D341Med (cell line): Measurements from ENCODE around the gene CRLF2.
"Not testable (repeated sequence)": the region's sequence is repeated elsewhere in the genome, so short reads cannot be mapped to it uniquely, and the experiment has no call there.

Source experiments
- DNase-seq: peaks from one replicate; pipeline ENCODE4 v3.0.0; 2012; ENCODE audit warnings: low spot score

The CRLF2 gene

DNA sequence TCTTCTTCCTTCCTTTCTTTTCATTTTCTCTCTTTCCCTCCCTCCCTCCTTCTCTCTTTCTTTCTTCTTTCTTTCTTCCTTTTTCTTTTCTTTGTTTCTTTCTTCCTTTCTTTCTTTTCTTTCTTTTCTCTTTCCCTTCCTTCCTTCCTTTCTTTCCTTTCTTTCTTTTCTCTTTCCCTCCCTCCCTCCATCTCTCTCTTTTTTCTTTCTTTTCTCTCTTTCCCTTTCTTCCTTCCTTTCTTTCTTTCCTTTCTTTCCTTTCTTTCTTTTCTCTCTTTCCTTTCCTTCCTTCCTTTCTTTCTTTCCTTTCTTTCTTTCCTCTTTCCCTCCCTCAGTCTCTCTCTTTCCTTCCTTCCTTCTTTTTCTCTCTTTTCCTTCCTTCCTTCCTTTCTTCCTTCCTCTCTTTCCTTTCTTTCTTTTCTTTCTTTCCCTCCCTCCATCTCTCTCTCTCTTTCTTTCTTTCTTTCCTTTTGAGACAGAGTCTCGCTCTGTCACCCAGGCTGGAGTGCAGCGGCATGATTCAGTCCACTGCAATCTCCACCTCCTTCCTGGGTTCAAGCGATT lies 44.4 kb downstream of the CRLF2 start:
- DNase-seq: no peak

- no peak for DNase-seq
These were observed 45.0 kb downstream of the CRLF2 start for GRCh38 chrX:1167466-1167865.

- no peak for DNase-seq
These were observed 46.8 kb downstream of the CRLF2 start for GRCh38 chrX:1165535-1166196.

DNA sequence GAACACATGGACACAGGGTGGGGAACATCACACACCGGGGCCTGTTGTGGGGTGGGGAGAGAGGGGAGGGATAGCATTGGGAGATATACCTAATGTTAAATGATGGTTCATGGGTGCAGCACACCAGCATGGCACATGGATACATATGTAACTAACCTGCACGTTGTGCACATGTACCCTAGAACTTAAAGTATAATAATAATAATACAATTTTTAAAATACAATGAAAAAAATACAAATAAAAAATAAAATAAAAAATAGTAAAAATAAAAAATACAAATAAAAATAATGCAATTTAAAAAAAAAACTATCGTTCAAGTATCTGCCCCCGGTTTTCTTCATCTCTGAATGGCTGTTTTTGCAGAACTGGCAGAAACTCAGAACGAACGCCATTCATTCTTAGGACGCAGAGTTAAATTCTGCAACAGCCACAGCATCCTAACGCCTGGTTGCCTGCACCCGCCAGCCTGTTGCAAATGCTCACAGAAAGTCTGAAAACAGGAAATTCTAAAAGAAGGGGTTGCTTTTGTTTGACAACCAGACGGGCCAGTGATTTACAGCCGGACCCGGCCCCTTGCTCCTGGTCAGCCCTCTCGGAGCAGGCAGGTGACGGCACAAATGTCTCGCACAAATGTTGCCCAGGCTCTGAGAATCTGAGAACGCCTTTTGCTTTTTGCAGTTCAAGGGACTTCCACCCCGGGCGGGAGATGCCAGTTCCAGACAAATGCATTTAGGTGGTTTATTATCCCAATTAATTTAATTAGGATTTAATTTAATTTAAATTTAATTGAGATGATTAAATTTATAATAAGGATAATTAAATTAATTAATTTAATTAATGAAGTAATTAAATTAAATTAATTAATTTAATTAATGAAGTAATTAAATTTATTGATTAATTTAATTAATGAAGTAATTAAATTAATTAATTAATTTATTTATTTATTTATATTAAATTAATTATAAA lies 47.8 kb downstream of the CRLF2 start:
- DNase-seq: peak; percentile 51

- no peak for DNase-seq
These were observed 49.2 kb downstream of the CRLF2 start for GRCh38 chrX:1163231-1163630.

GRCh38 chrX:1162119-1162916 lies 50.1 kb downstream of the CRLF2 start:
- no peak for DNase-seq

- DNase-seq: no peak
These were observed 52.9 kb downstream of the CRLF2 start for GRCh38 chrX:1159548-1159947.

GRCh38 chrX:1156681-1157455 lies 55.6 kb downstream of the CRLF2 start:
- not testable (repeated sequence) for DNase-seq

- no peak for DNase-seq
These were observed 58.5 kb downstream of the CRLF2 start for GRCh38 chrX:1153940-1154339.

DNA sequence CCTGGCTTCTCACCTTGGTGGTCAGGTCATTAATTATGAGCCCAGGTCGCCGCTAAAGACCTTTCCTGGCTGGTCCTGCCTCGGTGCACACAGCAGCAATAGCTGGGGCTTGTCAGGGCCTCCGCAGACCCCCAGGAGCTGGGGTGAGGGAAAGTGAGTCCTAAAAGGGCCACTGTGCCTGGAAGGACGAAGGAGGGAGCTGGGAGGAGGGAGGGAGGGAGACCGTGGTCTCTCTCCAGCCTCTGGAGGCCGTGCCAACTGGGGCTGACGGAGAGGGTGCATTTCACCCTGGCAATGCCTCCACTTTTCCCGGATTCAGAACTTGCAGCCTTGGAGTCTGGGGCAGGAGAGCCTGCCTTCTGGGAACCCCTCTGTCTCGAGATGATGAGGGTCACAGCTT lies 60.4 kb downstream of the CRLF2 start:
- no peak for DNase-seq

DNA sequence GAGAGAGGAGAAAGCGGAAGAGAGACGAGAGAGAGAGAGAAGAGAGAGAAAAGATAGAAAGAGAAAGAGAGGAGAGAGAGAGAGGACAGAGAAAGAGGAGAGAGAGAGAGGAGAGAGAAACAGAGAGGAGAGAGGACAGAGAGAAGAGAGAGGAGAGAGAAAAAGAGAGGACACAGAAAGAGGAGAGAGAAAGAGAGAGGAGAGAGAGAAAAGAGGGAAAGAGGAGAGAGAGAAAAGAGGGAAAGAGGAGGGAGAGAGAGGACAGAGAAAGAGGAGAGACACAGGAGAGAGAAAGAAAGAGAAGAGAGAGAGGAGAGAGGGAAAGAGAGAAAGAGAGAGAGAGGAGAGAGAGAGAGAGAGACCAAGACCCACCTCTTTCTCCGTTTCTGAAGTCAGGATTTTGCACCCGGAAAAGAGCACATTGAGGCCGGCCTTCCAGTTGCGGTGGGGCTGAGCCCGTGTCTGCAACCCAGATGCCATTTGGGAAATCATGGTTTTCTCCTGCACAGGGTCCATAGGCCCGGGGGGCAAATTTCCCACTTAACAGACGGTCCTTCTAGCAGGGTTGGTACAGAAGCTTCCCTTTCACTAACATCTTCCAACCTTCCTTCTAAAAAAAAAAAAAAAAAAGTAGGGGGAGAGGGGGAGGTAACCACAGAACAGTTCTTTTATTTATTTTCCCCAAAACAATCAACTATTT lies 60.9 kb downstream of the CRLF2 start:
- DNase-seq: no peak

GRCh38 chrX:1150569-1151347 lies 61.7 kb downstream of the CRLF2 start:
- DNase-seq: no peak

DNA sequence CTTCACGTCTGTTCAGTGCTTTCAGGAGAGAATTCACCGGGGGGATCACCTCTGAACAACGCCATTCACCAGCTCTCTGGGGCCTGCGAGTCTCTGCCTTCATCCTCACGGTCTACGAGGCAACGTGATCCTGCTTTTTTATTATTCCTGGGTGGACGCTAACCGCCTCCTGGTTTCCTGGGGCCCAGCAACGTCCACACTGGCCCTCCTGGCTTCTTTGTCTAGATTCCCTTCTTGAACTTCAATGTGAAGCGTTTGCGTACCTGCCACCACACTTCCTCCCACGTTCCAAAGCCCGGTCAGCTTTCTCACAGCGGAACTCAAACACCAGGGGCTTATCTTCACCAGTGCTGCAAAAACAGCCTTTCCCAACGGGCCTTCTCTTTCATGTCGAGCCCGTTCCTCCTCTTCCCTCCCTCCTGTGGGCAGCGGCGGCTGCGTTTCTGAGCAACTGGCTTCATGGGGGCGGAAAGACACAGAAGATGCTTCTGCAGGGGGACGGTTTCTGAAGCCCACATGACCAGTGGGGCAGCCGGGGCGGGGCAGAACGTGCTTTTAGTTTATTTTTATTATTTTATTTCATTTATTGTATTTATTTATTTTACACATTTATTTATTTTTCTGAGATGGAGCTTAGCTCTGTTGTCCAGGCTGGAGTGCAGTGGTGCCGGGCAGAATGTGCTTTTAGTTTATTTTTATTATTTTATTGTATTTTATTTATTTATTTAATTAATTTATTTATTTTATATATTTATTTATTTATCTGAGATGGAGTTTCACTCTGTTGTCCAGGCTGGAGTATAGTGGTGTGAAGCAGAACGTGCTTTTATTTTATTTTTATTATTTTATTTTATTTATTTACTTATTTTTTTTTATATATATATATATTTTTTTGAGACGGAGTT lies 64.6 kb downstream of the CRLF2 start:
- no peak for DNase-seq

GRCh38 chrX:1144293-1144692 lies 68.2 kb downstream of the CRLF2 start:
- no peak for DNase-seq
